ENCODE results near the gene CIT.

- TF ChIP-seq EZH2 (IDR thresholded peaks at IDR 0.05; ENCODE audit: borderline replicate concordance, low read length) = no peak
- peak in 1 of 2 donors; percentile 11 for TF ChIP-seq CTCF (conservative IDR thresholded peaks at IDR 0.05 in 1 of 2, IDR thresholded peaks at IDR 0.05 in 1 of 2; ENCODE audit: extremely low read depth in 1 of 2, insufficient read depth in 1 of 2, low read depth in 1 of 2, low read length in 2 of 2)
Measured at GRCh38 chr12:119642986-119643385, 234.1 kb downstream of the CIT start.
